Measurements from ENCODE around the gene SHROOM1. TPM values are rescaled to one million over a fixed set of nuclear protein-coding genes. Genes with fewer than 3 reads are reported as not detected.

Gene SHROOM1
- total and polyA plus RNA-seq, 12 donors = 1.3 to 18.3 (median 5.3) TPM

- Histone ChIP-seq H3K36me3 (replicated peaks in 1 of 2) (no peaks in the 10 kb centered on the region), H3K27me3 (no peaks in the 10 kb centered on the region), H3K9me3 (replicated peaks in 1 of 3) (no peaks in the 10 kb centered on the region), H3K27ac (no peak overlapping the region), H3K4me1 (replicated peaks in 1 of 2) (peaks cover 7 to 12% of the 10 kb centered on the region in 2 donors), H3K4me3 (no peak overlapping the region)
- no peak for TF ChIP-seq CTCF (IDR thresholded peaks at IDR 0.05)
- TF ChIP-seq POLR2A (IDR thresholded peaks at IDR 0.05) = no peak
- intact Hi-C loops (cut with DNase I) = no loop called here
- WGBS, 4 donors = 90 to 100% (median 93%) methylated on average over 3 to 4 of the region's 4 CpGs
- no peak for DNase-seq
Observed at GRCh38 chr5:132827943-132828673, 2.3 kb downstream of the SHROOM1 start.

GRCh38 chr5:132826424-132827082, 3.9 kb downstream of the SHROOM1 start:
- Histone ChIP-seq H3K36me3 (replicated peaks in 1 of 2) (no peaks in the 10 kb centered on the region), H3K4me3 (no peak overlapping the region), H3K27ac (no peak overlapping the region), H3K4me1 (replicated peaks in 1 of 2) (peaks cover 7 to 16% of the 10 kb centered on the region in 2 donors), H3K9me3 (replicated peaks in 1 of 3) (no peaks in the 10 kb centered on the region), H3K27me3 (no peaks in the 10 kb centered on the region)
- WGBS, 4 donors = 72 to 85% (median 79%) methylated on average over 6 of the region's 6 CpGs
- no peak for DNase-seq
- TF ChIP-seq CTCF (IDR thresholded peaks at IDR 0.05) (no peak), POLR2A (IDR thresholded peaks at IDR 0.05) (no peak)
- intact Hi-C loops (cut with DNase I) = no loop called here

GRCh38 chr5:132825834-132826391, 4.5 kb downstream of the SHROOM1 start:
- no peaks in the 10 kb centered on the region for H3K36me3 ChIP-seq (replicated peaks in 1 of 2)
- TF ChIP-seq POLR2A (IDR thresholded peaks at IDR 0.05) = no peak
- no peak for TF ChIP-seq CTCF (IDR thresholded peaks at IDR 0.05)
- H3K4me3 ChIP-seq = no peak overlapping the region
- no peaks in the 10 kb centered on the region for H3K27me3 ChIP-seq
- 62 to 78% (median 70%) methylated on average over 24 to 43 of the region's 43 CpGs for WGBS, 4 donors
- no peak overlapping the region for H3K27ac ChIP-seq
- H3K4me1 ChIP-seq (replicated peaks in 1 of 2) = peaks cover 7 to 16% of the 10 kb centered on the region in 2 donors
- intact Hi-C loops (cut with DNase I) = no loop called here
- no peak for DNase-seq
- H3K9me3 ChIP-seq (replicated peaks in 1 of 3) = no peaks in the 10 kb centered on the region

- intact Hi-C loops (cut with DNase I) = no loop called here
- WGBS, 4 donors = 61 to 93% (median 71%) methylated on average over 3 to 71 of the region's 71 CpGs
- no peaks in the 10 kb centered on the region for H3K9me3 ChIP-seq (replicated peaks in 1 of 3)
- no peaks in the 10 kb centered on the region for H3K36me3 ChIP-seq (replicated peaks in 1 of 2)
- TF ChIP-seq CTCF (IDR thresholded peaks at IDR 0.05) (no peak), POLR2A (IDR thresholded peaks at IDR 0.05) (no peak)
- H3K27ac ChIP-seq = no peak overlapping the region
- peaks cover 7 to 16% of the 10 kb centered on the region in 2 donors for H3K4me1 ChIP-seq (replicated peaks in 1 of 2)
- no peak for DNase-seq
- H3K27me3 ChIP-seq = no peaks in the 10 kb centered on the region
- no peak overlapping the region for H3K4me3 ChIP-seq
Observed at GRCh38 chr5:132825033-132825833, 5.2 kb downstream of the SHROOM1 start.
